ENCODE data around the gene FGL2.
A peak's percentile ranks its signal among the peaks of the same experiment; 100 is the strongest.
"Not testable (repeated sequence)": the region's sequence is repeated elsewhere in the genome, so short reads cannot be mapped to it uniquely, and the experiment has no call there.

FGL2 gene

DNA sequence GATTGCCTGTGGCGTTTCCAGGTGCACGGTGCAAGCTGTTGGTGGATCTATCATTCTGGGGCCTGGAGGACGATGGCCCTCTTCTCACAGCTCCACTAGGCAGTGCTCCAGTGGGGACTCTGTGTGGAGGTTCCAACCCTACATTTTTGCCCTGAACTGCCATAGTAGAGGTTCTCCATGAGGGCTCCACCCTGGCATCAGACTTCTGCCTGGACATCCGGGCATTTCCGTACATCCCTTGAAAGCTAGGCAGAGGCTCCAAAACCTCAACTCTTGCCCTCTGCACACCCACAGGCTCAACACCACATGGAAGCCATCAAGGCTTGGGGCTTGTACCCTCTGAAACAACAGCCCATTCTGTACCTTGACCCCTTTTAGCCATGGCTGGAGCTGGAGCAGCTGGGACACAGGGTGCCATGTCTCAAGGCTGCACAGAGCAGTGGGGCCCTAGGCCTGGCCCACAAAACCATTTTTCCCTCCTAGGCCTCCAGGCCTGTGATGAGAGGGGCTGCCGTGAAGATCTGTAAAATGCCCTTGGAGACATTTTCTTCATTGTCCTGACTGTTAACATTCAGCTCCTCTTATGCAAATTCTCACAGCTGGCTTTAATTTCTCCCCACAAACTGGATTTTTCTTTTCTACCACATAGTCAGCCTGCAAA lies 10.0 kb upstream of the FGL2 start:
- no peak for DNase-seq

- DNase-seq = no peak
These were observed 8.8 kb upstream of the FGL2 start for GRCh38 chr7:77208416-77208815.

DNA sequence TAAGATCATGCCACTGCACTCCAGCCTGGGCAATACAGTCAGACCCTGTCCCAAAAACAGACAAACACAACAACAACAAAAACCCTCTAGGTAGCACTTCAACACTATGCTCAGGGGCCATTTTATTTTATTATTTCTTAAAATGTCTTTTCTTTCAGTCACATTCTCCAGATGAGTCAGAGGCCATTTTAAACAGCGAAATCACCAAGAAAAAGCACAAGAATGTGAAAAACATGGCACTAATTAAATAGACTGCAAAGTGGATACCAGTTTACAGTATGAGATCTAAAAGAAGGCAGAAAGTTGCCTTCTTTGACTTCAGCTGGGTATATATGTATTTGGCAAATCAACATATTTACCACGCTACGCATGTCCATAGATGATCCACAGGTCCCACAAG lies 6.1 kb upstream of the FGL2 start:
- no peak for DNase-seq

- no peak for DNase-seq
These were observed 2.9 kb upstream of the FGL2 start for GRCh38 chr7:77202481-77202976.

- no peak for DNase-seq
These were observed 923 bp upstream of the FGL2 start for GRCh38 chr7:77200542-77200941.

- DNase-seq = no peak
These were observed 2.5 kb downstream of the FGL2 start for GRCh38 chr7:77197141-77197540.

- DNase-seq = no peak
These were observed 10.7 kb downstream of the FGL2 start for GRCh38 chr7:77188731-77189437.

- DNase-seq = no peak
These were observed 13.8 kb downstream of the FGL2 start for GRCh38 chr7:77185866-77186265.

- no peak for DNase-seq
These were observed 14.6 kb downstream of the FGL2 start for GRCh38 chr7:77184990-77185389.

GRCh38 chr7:77184463-77184862 lies 15.2 kb downstream of the FGL2 start:
- no peak for DNase-seq

GRCh38 chr7:77182261-77182660 lies 17.4 kb downstream of the FGL2 start:
- DNase-seq = no peak

DNA sequence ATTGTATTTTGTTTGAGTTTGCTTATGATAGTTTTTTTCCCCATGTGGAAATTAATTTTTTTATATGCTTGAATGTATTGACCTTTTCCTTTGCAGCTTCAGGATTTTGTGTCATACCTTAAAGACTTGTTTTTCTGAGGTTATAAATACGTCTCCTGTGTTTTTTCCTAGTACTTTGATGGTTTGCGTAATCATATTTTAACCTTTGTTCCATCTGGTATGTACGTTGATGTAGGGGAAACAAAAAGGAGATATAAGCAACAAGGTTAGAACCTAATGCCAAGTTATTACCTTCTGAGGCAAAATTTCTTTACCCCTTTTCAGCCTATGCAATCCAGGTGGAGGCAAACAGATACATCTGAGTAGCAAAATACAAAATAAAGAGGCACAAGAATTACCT lies 17.9 kb downstream of the FGL2 start:
- no peak for DNase-seq

DNA sequence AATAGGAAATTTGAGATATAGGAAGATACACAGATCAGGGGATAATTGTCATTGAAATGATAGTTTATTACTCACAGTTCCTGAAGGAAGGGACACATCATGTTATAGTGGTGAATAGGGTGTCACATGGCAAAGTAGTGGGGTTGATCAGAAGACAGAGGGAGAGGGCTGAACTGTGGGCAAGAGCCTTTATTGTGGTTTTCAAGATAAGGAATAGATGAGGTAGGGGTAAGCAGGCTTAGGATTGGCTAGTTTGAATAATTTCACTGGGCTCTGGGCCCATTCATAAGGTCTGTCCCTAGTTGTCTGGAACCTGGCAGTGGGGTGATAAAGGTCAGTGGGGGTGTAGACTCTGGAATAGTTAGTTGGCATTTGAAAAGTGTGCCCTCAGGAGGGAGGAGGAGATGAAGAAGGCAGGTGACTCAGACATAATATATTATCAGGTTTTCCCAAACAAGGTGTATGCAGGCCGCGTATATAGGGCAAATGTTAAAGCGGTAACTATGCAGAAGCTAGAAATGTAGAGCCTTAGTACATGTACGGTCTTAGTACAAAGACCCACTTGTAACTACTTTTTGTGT lies 18.5 kb downstream of the FGL2 start:
- no peak for DNase-seq

- DNase-seq = not testable (repeated sequence)
These were observed 21.6 kb downstream of the FGL2 start for GRCh38 chr7:77178024-77178423.

- DNase-seq = not testable (repeated sequence)
These were observed 22.2 kb downstream of the FGL2 start for GRCh38 chr7:77177321-77177904.

- DNase-seq = not testable (repeated sequence)
These were observed 24.3 kb downstream of the FGL2 start for GRCh38 chr7:77175274-77175800.

DNA sequence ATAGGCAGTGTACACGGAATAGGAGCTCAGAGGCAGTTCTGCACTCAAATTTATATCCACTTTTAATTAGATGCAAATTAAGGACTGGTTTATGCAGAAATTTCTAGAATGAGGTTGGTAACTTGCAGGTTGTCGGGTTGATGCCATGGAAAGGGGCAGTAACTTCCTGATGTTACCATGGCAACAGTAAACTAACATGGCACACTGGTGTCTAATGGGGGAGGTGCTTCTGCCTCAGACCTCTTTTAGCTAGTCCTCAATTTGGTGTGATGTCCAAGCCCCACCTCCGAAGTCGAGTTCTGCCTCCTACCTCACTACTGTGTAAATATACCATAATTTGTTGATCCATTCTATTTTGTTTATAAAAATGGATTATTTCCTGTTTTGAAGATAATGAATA lies 25.2 kb downstream of the FGL2 start:
- not testable (repeated sequence) for DNase-seq

DNA sequence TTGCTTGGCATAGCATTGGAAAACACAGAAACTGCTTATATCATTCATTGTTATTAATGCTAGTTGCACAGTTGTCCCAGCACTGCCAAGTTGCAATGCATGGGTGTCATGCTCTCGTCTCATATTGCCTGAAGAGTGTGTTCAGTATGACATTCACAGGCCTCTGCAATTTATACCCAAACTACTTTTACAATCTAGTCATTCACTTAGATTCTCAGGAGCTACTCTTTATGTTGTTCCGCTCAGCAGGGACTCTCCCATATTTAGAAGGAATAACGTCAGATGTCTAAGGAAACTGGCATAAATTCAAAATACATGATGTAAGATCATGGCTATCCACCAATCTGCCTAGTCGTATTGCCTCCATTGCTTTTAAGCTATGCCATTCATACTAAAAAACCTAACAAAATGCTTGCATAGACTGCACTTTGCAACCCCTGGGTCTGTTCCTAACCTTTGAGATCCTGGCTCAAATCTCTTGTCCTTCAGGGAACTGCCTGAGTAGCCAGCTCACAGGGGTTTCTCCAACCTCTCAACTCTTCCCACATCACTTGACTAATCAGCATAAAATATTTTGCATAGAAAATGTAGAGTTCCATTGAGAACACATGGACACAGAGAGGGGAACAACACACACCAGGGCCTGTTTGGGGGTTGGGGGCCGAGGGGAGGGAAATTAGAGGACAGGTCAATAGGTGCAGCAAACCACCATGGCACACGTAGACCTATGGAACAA lies 27.0 kb downstream of the FGL2 start:
- DNase-seq = not testable (repeated sequence)

- not testable (repeated sequence) for DNase-seq
These were observed 28.5 kb downstream of the FGL2 start for GRCh38 chr7:77171073-77171472.

GRCh38 chr7:77157446-77157845 lies 42.2 kb downstream of the FGL2 start:
- DNase-seq = no peak

DNA sequence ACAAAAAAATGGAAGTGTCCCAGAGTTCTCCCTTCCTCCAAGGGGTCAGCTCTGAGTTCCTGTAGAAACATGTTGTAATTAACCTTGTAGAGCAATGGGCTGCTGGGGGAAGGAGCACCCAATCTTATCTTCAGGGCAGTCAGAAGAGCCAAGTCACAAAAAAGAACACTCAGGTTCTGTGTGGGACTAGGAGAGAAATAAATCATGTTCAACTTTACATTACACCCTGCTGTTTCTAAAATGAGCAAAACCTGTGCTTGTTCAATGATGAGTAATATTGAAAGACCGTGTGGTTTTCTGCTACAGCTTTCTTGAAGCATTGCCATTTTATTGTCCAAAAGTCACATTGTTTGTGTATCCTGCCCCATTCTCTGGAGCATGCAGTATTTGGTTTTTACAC lies 42.6 kb downstream of the FGL2 start:
- not testable (repeated sequence) for DNase-seq

DNA sequence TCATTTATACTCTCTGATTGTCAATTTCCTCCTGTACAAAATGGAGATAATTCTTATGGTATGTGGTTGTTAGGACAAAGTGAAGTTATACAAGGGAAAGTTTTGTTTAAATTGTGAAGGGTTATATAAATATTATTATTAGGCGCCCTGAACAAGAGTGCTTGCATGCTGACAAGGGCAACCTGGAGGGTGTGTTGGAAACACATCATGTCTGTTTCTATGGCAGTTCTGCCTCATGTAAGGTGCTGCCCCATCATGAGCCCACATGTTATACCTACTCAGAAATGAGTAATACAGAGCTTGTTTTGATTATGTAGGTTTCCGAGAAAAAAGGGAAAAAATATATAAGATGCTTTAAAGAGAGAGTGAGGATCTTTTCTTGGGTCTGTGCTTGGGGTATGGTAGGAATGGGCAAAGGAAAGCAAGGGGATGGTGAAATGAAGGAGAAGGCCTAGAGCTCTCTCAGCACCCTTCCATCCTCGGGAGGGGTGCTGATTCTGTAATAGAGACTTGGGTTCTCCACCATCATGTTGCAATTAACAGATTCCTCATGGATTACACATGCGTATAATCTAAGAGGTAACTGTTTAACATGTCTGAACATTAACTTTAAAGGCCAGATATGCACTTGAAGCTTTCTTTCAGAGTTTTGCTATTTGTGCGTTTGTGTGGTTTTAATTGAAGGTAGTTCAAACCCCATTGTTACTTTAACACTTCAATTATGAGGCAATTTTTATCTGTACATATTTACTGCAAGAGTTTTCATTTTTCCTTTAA lies 43.8 kb downstream of the FGL2 start:
- DNase-seq = peak; percentile 20
